ENCODE data around the gene MN1.

DNA sequence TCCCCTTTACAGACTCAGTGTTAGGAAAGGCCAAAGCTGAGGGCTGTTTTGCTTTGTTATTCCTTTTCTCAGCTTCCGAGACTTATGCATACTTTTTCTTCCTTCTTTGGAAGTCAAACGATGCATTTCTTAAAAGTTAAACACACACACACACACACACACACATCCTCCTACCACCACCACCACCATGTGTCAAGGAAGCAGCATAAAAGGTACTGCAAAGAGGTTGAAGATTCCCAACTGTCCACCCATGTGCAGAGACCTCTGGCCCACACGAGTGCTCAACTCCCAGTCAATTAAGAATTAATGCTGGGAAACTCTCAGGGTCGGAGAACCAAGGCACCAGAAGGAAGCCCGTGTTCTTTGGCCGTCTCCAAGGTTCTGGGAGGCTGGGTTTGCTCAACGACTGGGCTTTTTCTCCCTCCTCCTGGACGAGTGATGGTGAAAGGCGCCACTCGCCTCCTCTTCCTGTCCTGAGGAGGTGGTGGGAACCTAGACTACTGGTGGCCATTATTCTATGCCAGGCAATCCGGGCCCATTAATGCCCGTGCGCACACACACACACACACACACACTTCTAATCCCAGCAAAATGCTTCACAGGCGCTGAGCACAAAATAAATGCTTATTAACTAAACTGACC is 15.1 kb downstream of the MN1 start:
- TF ChIP-seq, protein P1, sequence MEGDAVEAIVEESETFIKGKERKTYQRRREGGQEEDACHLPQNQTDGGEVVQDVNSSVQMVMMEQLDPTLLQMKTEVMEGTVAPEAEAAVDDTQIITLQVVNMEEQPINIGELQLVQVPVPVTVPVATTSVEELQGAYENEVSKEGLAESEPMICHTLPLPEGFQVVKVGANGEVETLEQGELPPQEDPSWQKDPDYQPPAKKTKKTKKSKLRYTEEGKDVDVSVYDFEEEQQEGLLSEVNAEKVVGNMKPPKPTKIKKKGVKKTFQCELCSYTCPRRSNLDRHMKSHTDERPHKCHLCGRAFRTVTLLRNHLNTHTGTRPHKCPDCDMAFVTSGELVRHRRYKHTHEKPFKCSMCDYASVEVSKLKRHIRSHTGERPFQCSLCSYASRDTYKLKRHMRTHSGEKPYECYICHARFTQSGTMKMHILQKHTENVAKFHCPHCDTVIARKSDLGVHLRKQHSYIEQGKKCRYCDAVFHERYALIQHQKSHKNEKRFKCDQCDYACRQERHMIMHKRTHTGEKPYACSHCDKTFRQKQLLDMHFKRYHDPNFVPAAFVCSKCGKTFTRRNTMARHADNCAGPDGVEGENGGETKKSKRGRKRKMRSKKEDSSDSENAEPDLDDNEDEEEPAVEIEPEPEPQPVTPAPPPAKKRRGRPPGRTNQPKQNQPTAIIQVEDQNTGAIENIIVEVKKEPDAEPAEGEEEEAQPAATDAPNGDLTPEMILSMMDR (IDR thresholded peaks at IDR 0.05; ENCODE audit: insufficient read depth, low read length, poor library complexity, severe bottlenecking), result no peak
- no peak for TF ChIP-seq EZH2phosphoT487 (conservative IDR thresholded peaks at IDR 0.05; ENCODE audit: low read length)

Measured in SU-DHL-6 (cell line).